Progenitor cell of endocrine pancreas (in vitro differentiated cells): Measurements from ENCODE around the gene LCORL. TPM values are rescaled to one million over a fixed set of nuclear protein-coding genes. Genes with fewer than 3 reads are reported as not detected.

Experiments used
- DNase-seq: peaks from one replicate; pipeline ENCODE4 v3.0.0; 2021; ENCODE audit warnings: low spot score; ENCODE audit not compliant: unreplicated experiment
- H3K27ac Mint-ChIP-seq: 2 replicates; pipeline ENCODE4 v1.8.0; 2021; ENCODE audit warnings: mild to moderate bottlenecking, moderate library complexity, mixed read lengths
- H3K27me3 Mint-ChIP-seq: 2 replicates; pipeline ENCODE4 v1.8.0; 2021; ENCODE audit warnings: mixed read lengths
- H3K36me3 Mint-ChIP-seq: 2 replicates; pipeline ENCODE4 v1.8.0; 2022; ENCODE audit warnings: mixed read lengths; ENCODE audit not compliant: insufficient read depth
- H3K4me1 Mint-ChIP-seq: 2 replicates; pipeline ENCODE4 v1.8.0; 2021; ENCODE audit warnings: low read depth, mixed read lengths
- H3K4me3 Mint-ChIP-seq: 2 replicates; pipeline ENCODE4 v1.8.0; 2021; ENCODE audit warnings: low read depth, mild to moderate bottlenecking, moderate library complexity, mixed read lengths
- H3K9me3 Mint-ChIP-seq: 2 replicates; pipeline ENCODE4 v1.8.0; 2021; ENCODE audit warnings: low read depth, mixed read lengths
- total RNA-seq: library from RNA; stranded (reverse); gene quantifications from 2 replicates; pipeline ENCODE4 v1.2.1, GENCODE V29; 2021
- TF ChIP-seq, protein P1 (sequence below): fragments of 200-600 bp; sonication (generic); IDR thresholded peaks from one replicate; pipeline ENCODE4 v1.5.0; 2021; ENCODE audit warnings: antibody characterized with exemption, mild to moderate bottlenecking; ENCODE audit not compliant: unreplicated experiment

The LCORL gene
- total RNA-seq, 1 donor from 2014 or later, result 22.3 TPM

DNA sequence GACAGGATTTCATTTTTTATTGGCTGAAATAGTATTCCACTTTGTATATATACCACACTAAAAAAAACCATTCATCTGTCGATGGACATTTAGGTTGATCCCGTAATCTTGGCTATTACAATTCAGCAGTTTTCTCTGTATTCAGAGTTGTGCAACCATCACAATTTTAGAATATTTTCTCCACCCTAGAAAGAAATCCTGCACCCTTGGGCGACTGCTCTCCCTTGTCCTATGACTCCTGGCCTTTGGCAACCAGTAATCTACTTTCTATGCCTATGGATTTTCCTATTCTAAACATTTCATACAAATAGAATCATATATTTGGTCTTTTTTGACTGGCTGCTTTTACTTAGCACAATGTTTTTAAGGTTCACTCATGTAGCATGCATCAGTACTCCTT is 126.1 kb downstream of the LCORL start:
- Mint-ChIP-seq H3K9me3 (peaks cover 3% of the 10 kb centered on the region), H3K4me3 (no peak overlapping the region), H3K27ac (no peak overlapping the region), H3K4me1 (no peaks in the 10 kb centered on the region), H3K36me3 (peaks cover 7% of the 10 kb centered on the region), H3K27me3 (no peaks in the 10 kb centered on the region)
- DNase-seq, result no peak
- TF ChIP-seq, protein P1, sequence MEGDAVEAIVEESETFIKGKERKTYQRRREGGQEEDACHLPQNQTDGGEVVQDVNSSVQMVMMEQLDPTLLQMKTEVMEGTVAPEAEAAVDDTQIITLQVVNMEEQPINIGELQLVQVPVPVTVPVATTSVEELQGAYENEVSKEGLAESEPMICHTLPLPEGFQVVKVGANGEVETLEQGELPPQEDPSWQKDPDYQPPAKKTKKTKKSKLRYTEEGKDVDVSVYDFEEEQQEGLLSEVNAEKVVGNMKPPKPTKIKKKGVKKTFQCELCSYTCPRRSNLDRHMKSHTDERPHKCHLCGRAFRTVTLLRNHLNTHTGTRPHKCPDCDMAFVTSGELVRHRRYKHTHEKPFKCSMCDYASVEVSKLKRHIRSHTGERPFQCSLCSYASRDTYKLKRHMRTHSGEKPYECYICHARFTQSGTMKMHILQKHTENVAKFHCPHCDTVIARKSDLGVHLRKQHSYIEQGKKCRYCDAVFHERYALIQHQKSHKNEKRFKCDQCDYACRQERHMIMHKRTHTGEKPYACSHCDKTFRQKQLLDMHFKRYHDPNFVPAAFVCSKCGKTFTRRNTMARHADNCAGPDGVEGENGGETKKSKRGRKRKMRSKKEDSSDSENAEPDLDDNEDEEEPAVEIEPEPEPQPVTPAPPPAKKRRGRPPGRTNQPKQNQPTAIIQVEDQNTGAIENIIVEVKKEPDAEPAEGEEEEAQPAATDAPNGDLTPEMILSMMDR, result no peak

DNA sequence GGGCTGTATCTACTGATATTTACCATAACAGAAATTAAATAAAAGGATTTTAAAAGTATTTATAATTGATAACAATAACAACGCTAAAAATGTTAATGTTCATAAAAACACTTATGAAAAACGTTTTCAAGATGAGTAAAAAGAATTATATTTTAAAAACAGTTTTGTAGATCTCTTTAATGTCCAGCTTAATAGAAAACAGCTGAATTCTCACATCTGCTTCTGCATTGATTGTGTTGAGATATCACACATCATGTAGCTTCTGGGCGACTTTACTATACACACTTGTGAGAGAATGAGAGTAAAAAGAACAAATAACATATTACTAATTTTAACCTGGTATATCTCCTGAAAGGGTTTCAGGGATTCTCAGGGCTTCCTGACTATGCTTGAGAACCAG is 127.1 kb downstream of the LCORL start:
- DNase-seq, result no peak
- Mint-ChIP-seq H3K36me3 (peaks cover 7% of the 10 kb centered on the region), H3K27ac (no peak overlapping the region), H3K4me3 (no peak overlapping the region), H3K4me1 (no peaks in the 10 kb centered on the region), H3K27me3 (no peaks in the 10 kb centered on the region), H3K9me3 (peaks cover 3% of the 10 kb centered on the region)
- TF ChIP-seq, protein P1, result no peak

DNA sequence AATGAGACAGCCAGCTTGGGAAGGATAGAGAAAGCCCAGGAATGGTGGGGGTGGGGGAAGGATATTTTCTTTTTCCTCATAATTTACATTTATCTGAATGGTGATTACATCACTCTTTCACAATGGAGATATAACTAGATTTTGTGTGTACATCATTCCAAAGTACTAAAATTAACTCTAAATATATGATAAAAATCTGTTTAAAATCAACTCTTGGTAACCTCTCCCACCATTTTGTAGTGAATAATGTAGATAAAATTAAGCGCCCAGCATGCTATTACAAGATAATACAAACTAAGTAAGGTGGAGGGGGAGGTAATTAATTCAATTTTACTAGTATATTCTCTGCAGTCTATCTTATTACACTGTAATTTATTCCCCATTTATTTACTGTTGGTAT is 131.9 kb downstream of the LCORL start:
- H3K27ac Mint-ChIP-seq, result no peak overlapping the region
- no peaks in the 10 kb centered on the region for H3K9me3 Mint-ChIP-seq
- no peaks in the 10 kb centered on the region for H3K4me1 Mint-ChIP-seq
- no peak overlapping the region for H3K4me3 Mint-ChIP-seq
- no peaks in the 10 kb centered on the region for H3K27me3 Mint-ChIP-seq
- H3K36me3 Mint-ChIP-seq, result peaks cover 2% of the 10 kb centered on the region
- TF ChIP-seq, protein P1, result no peak
- no peak for DNase-seq

DNA sequence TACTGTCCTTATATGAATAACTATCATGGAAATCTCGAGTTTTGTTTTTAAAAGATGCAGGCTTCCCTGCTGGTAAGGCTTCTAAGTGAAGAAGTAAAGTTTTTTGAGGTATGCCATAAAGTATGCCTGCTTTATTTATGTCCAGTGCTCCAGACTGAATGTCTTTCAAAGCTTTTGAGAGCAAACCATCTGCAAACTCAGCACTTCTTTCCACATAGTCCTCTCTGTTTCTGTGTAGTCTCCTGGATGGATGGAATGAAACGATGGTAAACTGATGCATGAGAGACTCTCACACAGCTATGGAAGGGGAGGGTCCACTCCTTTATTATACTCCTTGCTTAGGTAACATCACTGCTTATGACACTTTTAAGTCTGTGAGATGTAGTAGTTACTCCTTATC is 137.0 kb downstream of the LCORL start:
- no peaks in the 10 kb centered on the region for H3K4me1 Mint-ChIP-seq
- peaks cover 8% of the 10 kb centered on the region for H3K36me3 Mint-ChIP-seq
- no peak overlapping the region for H3K27ac Mint-ChIP-seq
- DNase-seq, result no peak
- TF ChIP-seq, protein P1, result no peak
- no peak overlapping the region for H3K4me3 Mint-ChIP-seq
- H3K27me3 Mint-ChIP-seq, result no peaks in the 10 kb centered on the region
- no peaks in the 10 kb centered on the region for H3K9me3 Mint-ChIP-seq

DNA sequence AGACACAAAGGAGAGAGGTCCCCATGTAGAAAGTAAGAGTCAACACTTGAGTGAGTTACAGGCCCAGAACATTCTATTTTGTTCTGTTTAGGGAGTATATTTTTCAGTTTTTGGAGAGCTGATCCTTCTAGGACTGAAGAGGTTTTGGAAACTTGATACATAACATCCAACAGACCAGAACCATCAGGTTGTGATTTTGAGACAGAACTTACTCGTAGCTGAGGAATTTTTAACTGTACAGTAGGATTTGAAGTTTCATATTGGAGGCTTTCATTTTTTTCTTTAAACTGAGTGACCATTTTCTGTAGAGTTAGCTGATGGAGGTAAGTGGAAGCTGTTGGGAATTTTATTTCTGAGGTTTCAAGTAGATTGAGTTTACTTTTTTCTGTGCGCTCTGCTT is 137.5 kb downstream of the LCORL start:
- TF ChIP-seq, protein P1, result no peak
- H3K9me3 Mint-ChIP-seq, result no peaks in the 10 kb centered on the region
- H3K27me3 Mint-ChIP-seq, result no peaks in the 10 kb centered on the region
- peaks cover 8% of the 10 kb centered on the region for H3K36me3 Mint-ChIP-seq
- H3K27ac Mint-ChIP-seq, result peak overlapping the region; percentile 10
- DNase-seq, result no peak
- H3K4me1 Mint-ChIP-seq, result no peaks in the 10 kb centered on the region
- H3K4me3 Mint-ChIP-seq, result no peak overlapping the region
